HCT116 (cell line): ENCODE measurements around the gene NIF3L1.

ENCODE experiments used
- CEBPB ChIP-seq: IDR thresholded peaks from 2 replicates; pipeline ENCODE4 v1.6.1; 2012; ENCODE audit warnings: low read depth
- CTCF ChIP-seq, 3 experiments: fragments of 200-600 bp in 1 of 3; sonication (generic) in 1 of 3; IDR thresholded peaks in 2 of 3; conservative IDR thresholded peaks in 1 of 3; 2 replicates each; pipeline ENCODE4 v1.5.1; 2012 to 2017; ENCODE audit warnings: low read depth in 2 of 3, low read length in 2 of 3, antibody characterized with exemption in 1 of 3, borderline replicate concordance in 1 of 3, control low read depth in 1 of 3, mild to moderate bottlenecking in 1 of 3, mixed read lengths in 1 of 3, mixed run types in 1 of 3, moderate library complexity in 1 of 3; ENCODE audit not compliant: insufficient read depth in 1 of 3
- EZH2 ChIP-seq: fragments of 200-600 bp; sonication (generic); IDR thresholded peaks from 2 replicates; pipeline ENCODE4 v1.6.1; 2017; ENCODE audit warnings: antibody characterized with exemption, mixed run types
- FOSL1 ChIP-seq: IDR thresholded peaks from 2 replicates; pipeline ENCODE4 v1.6.1; 2012; ENCODE audit warnings: low read depth
- REST ChIP-seq: IDR thresholded peaks from 2 replicates; pipeline ENCODE4 v1.6.1; 2012; ENCODE audit warnings: low read depth
- SP1 ChIP-seq: IDR thresholded peaks from 2 replicates; pipeline ENCODE4 v1.6.1; 2012; ENCODE audit warnings: low read depth

- TF ChIP-seq FOSL1 (no peak), CEBPB (no peak), CTCF (IDR thresholded peaks at IDR 0.05 in 2 of 3, conservative IDR thresholded peaks at IDR 0.05 in 1 of 3; ENCODE audit: borderline replicate concordance in 1 of 3, insufficient read depth in 1 of 3, low read depth in 2 of 3, low read length in 2 of 3) (no peak), EZH2 (no peak), REST (no peak), SP1 (no peak)
Measured at GRCh38 chr2:200877443-200877842, 11.7 kb upstream of the NIF3L1 start.
